ENCODE data around the gene CENPN. TPM values are rescaled to one million over a fixed set of nuclear protein-coding genes. Genes with fewer than 3 reads are reported as not detected.

CENPN gene
- total RNA-seq, 3 donors from 2014 or later (not counting 1 experiment from before 2014, with no cell fraction given): 6.6 to 11.6 (median 9.0) TPM

GRCh38 chr16:80971819-80972218, 35.2 kb upstream of the CENPN start:
- intact Hi-C loops (cut with micrococcal nuclease): no loop called here
- Histone ChIP-seq H3K27me3 (ENCODE audit: control insufficient read depth, insufficient read depth, low read length) (no peaks in the 10 kb centered on the region), H3K27ac (ENCODE audit: low read length) (no peak overlapping the region), H3K9me3 (ENCODE audit: control insufficient read depth, insufficient read depth, low read length) (no peaks in the 10 kb centered on the region), H3K4me3 (ENCODE audit: low read length) (no peak overlapping the region), H3K36me3 (ENCODE audit: control insufficient read depth, insufficient read depth, low read length) (peaks cover 15% of the 10 kb centered on the region), H3K4me1 (ENCODE audit: control insufficient read depth, insufficient read depth, low read length) (no peaks in the 10 kb centered on the region)
- Mint-ChIP-seq H3K27ac (peak overlapping the region; percentile 13 to 41), H3K9me3 (no peaks in the 10 kb centered on the region), H3K36me3 (peaks cover 6% of the 10 kb centered on the region), H3K4me1 (peaks cover 0 to 8% of the 10 kb centered on the region in 2 donors), H3K4me3 (no peak overlapping the region), H3K27me3 (ENCODE audit: low read depth in 2 of 2) (no peaks in the 10 kb centered on the region)
- 42% methylated on average over 2 of the region's 2 CpGs for WGBS (ENCODE audit: insufficient coverage)
- ATAC-seq (no peak), DNase-seq (no peak)
- no peak for TF ChIP-seq CTCF (IDR thresholded peaks at IDR 0.05)

GRCh38 chr16:80972611-80973010, 34.4 kb upstream of the CENPN start:
- no peaks in the 10 kb centered on the region for H3K9me3 ChIP-seq (ENCODE audit: control insufficient read depth, insufficient read depth, low read length)
- DNase-seq (no peak), ATAC-seq (no peak)
- Mint-ChIP-seq H3K4me1 (peaks cover 0 to 6% of the 10 kb centered on the region in 2 donors), H3K4me3 (no peak overlapping the region), H3K36me3 (peaks cover 6% of the 10 kb centered on the region), H3K27ac (no peak overlapping the region), H3K27me3 (ENCODE audit: low read depth in 2 of 2) (no peaks in the 10 kb centered on the region), H3K9me3 (no peaks in the 10 kb centered on the region)
- no peaks in the 10 kb centered on the region for H3K27me3 ChIP-seq (ENCODE audit: control insufficient read depth, insufficient read depth, low read length)
- H3K4me3 ChIP-seq (ENCODE audit: low read length): no peak overlapping the region
- intact Hi-C loops (cut with micrococcal nuclease): no loop called here
- WGBS (ENCODE audit: insufficient coverage): 83% methylated on average over 4 of the region's 4 CpGs
- peaks cover 15% of the 10 kb centered on the region for H3K36me3 ChIP-seq (ENCODE audit: control insufficient read depth, insufficient read depth, low read length)
- TF ChIP-seq CTCF (IDR thresholded peaks at IDR 0.05): no peak
- H3K27ac ChIP-seq (ENCODE audit: low read length): no peak overlapping the region
- H3K4me1 ChIP-seq (ENCODE audit: control insufficient read depth, insufficient read depth, low read length): no peaks in the 10 kb centered on the region

- H3K4me1 ChIP-seq (ENCODE audit: control insufficient read depth, insufficient read depth, low read length): no peaks in the 10 kb centered on the region
- WGBS (ENCODE audit: insufficient coverage): 91% methylated on average over 3 of the region's 4 CpGs
- no peaks in the 10 kb centered on the region for H3K9me3 ChIP-seq (ENCODE audit: control insufficient read depth, insufficient read depth, low read length)
- H3K27ac Mint-ChIP-seq: no peak overlapping the region
- no peak overlapping the region for H3K27ac ChIP-seq (ENCODE audit: low read length)
- TF ChIP-seq CTCF (IDR thresholded peaks at IDR 0.05): no peak
- peaks cover 6% of the 10 kb centered on the region for H3K36me3 Mint-ChIP-seq
- DNase-seq: no peak
- H3K4me3 ChIP-seq (ENCODE audit: low read length): no peak overlapping the region
- no peaks in the 10 kb centered on the region for H3K27me3 ChIP-seq (ENCODE audit: control insufficient read depth, insufficient read depth, low read length)
- H3K27me3 Mint-ChIP-seq (ENCODE audit: low read depth in 2 of 2): no peaks in the 10 kb centered on the region
- peaks cover 0 to 6% of the 10 kb centered on the region in 2 donors for H3K4me1 Mint-ChIP-seq
- no peaks in the 10 kb centered on the region for H3K9me3 Mint-ChIP-seq
- peaks cover 18% of the 10 kb centered on the region for H3K36me3 ChIP-seq (ENCODE audit: control insufficient read depth, insufficient read depth, low read length)
- intact Hi-C loops (cut with micrococcal nuclease): no loop called here
- H3K4me3 Mint-ChIP-seq: no peak overlapping the region
- ATAC-seq: no peak
Observed at GRCh38 chr16:80973991-80974390, 33.0 kb upstream of the CENPN start.

DNA sequence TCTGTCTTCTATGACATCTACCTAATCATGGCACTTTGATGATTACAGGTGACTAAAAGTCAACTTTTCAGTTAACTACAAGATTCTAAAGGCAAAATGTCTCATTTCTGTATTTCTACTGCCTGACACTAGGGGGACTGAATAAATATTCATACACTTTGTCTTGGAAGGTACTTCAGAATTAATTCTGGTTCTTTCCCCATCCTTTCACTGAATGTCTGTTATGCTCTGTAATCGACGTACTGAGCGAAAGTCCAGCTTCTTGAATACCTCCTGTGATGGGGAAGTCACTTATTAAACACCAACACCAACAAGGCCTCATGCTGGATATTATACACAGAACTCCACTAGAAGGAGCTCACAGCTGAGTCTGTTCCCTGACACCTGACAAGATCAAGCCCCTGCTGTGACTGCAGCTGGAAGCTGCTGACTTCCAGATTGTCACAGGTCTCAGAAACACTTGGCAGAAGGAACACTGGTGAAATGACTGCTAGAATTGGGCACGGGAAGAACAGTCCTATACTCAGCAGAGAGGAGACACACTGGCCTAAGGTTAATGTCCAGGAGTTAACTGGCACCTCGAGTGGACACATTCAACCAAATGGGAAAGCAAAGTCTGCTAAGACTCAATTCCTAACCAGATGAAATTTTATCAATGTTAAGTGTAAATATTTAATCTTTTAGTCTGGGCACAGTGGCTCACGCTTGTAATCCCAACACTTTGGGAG, 32.2 kb upstream of the CENPN start:
- H3K4me3 ChIP-seq (ENCODE audit: low read length): no peak overlapping the region
- WGBS (ENCODE audit: insufficient coverage): 96% methylated on average over 4 of the region's 6 CpGs
- no peak overlapping the region for H3K27ac ChIP-seq (ENCODE audit: low read length)
- peak in 1 of 2 donors; percentile 6 for DNase-seq
- intact Hi-C loops (cut with micrococcal nuclease): no loop called here
- H3K27me3 ChIP-seq (ENCODE audit: control insufficient read depth, insufficient read depth, low read length): no peaks in the 10 kb centered on the region
- H3K36me3 Mint-ChIP-seq: peaks cover 6% of the 10 kb centered on the region
- no peaks in the 10 kb centered on the region for H3K9me3 ChIP-seq (ENCODE audit: control insufficient read depth, insufficient read depth, low read length)
- peak in 1 of 3 donors; percentile 24 for ATAC-seq
- H3K36me3 ChIP-seq (ENCODE audit: control insufficient read depth, insufficient read depth, low read length): peaks cover 18% of the 10 kb centered on the region
- TF ChIP-seq CTCF (IDR thresholded peaks at IDR 0.05): peak; percentile 56
- H3K4me3 Mint-ChIP-seq: no peak overlapping the region
- no peaks in the 10 kb centered on the region for H3K27me3 Mint-ChIP-seq (ENCODE audit: low read depth in 2 of 2)
- no peaks in the 10 kb centered on the region for H3K9me3 Mint-ChIP-seq
- no peak overlapping the region for H3K27ac Mint-ChIP-seq
- H3K4me1 Mint-ChIP-seq: peaks cover 0 to 6% of the 10 kb centered on the region in 2 donors
- H3K4me1 ChIP-seq (ENCODE audit: control insufficient read depth, insufficient read depth, low read length): no peaks in the 10 kb centered on the region
